Activated CD4-positive, alpha-beta T cell treated with anti-CD3 and anti-CD28 coated beads for 1 hour (primary cell): ENCODE data around the gene PRIMA1.
"Not testable (repeated sequence)": the region's sequence is repeated elsewhere in the genome, so short reads cannot be mapped to it uniquely, and the experiment has no call there.

ENCODE experiments used
- DNase-seq: peaks from one replicate; pipeline ENCODE4 v3.0.0-alpha.2; 2020

PRIMA1 gene, protein sequence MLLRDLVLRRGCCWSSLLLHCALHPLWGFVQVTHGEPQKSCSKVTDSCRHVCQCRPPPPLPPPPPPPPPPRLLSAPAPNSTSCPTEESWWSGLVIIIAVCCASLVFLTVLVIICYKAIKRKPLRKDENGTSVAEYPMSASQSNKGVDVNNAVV

GRCh38 chr14:93788293-93788542 is at the start of gene PRIMA1:
TSS of gene PRIMA1 (minus strand) at chr14:93788485. CDS start at chr14:93787718, 767 bp downstream.
- no peak for DNase-seq

- DNase-seq, result no peak
Observed at GRCh38 chr14:93834699-93835371, 46.5 kb upstream of the PRIMA1 start.

DNA sequence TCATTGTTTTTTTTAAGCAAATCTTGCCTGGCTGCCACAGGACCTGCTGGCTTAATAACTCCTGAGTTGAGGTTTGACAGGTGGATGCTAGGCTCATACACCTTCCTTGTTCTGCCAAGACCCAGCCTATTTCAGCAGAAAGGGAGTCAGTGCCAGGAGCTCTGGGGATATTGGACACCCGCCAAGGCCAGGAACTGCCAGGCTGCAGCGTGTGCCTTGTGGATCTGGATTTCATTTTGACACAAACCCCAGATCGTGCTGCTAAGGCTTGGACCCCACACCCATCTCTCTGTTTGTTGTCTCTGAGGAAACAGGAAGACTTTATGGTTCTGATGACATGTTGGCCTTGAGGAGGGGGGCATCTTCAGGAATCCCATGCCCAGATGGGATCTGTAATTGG is 44.4 kb upstream of the PRIMA1 start:
- DNase-seq, result no peak

GRCh38 chr14:93832081-93832480 is 43.8 kb upstream of the PRIMA1 start:
- no peak for DNase-seq

GRCh38 chr14:93830753-93831461 is 42.6 kb upstream of the PRIMA1 start:
- DNase-seq, result no peak

DNA sequence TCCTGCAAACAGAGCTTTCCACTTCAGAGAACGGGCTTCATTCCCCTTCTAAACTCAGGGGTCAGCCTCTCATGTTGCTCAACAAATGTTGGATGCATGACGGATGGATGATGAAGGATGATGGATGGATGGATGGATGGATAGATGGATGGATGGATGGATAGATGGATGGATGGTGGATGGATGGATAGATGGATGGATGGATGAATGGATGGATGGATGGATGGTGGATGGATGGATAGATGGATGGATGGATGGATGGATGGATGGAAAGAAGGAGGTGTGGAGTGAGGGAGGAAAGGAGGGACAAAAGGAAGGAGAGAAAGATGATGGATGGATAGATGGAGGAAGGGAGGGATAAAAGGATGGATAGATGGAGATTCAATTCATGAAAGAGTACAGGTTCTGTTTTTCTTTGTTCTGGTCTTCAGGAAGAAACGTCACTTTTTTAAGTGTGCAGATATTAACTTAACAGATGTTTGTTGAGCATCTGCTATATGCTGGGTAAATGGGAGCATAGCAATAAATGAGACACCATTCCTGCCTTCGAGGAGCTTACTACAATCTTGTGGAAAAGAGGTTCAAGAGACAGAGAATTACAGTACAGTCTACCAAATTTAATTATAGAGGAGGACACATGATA is 41.7 kb upstream of the PRIMA1 start:
- DNase-seq, result no peak

DNA sequence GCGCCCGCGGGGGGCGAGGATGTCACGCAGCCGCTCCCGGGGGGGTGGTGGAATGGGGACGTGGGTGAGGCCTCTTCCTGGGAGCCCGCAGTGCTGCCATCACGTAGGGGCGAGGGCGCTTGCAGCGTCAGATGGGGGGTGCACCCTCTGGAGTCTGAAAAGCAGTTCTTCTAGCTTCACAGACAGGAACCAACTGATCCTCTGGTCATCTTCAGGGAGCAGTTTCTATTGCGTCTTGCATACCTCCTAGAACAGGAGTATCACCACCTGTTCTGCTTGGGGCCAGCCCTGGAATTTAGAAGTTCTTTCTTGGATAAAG is 36.9 kb upstream of the PRIMA1 start:
- DNase-seq, result no peak

- no peak for DNase-seq
Observed at GRCh38 chr14:93824518-93825234, 36.4 kb upstream of the PRIMA1 start.

GRCh38 chr14:93824076-93824475 is 35.8 kb upstream of the PRIMA1 start:
- DNase-seq, result no peak

DNA sequence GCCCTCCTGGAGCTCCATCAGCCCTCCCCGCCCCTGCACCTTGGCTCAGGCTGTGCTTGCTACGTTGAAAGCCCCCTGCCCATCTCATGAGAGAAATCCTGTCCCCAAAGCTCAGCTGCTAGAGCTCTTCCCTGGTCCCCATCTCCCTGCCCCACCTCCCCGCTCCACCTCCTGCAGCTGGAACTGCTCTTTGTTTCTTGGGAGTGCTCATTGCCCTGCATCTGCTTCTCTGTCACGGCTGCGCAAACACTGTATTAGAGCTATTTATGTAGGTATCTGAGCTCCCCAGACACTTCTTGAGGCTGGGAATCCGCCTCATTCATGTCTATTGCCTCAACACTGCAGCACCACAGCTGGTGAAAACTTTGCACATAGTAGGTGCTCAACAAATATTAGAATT is 32.8 kb upstream of the PRIMA1 start:
- no peak for DNase-seq

DNA sequence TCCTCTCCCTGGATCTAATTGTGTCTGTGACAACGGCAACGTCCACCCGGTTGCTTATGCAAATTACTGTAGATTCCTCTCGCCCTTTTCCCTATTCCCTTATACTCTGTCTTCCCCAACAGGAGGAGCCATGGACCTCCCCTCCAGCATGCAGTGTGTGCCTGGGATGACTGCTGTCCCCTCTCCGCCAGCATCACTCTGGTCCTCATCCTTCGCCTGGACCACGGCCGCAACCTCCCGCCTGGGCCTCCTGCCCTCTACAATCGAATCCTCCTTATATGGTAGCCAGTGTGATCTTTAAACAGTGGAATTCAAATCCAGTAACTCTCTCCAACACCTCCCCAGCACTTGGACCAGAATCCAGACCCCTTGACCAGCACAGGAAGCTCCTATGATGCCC is 30.6 kb upstream of the PRIMA1 start:
- DNase-seq, result no peak

DNA sequence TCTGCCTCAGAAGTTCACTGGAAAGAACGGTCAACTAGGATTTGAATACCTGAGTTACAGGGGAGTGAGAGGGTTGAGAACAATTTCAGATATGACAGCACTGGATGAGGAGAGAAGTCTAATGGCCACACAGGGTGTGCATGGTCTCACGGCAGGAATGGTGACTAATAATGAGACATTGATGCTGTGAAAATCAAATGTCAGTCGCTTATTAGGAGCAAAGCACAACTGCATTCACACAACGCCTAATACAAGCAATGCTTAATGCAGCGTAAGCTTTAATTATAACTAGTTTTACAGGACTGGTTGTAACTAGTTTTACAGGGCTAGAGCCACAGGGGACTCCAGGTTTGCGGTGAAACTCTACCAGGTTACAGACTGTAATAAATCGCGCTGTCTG is 23.4 kb upstream of the PRIMA1 start:
- DNase-seq, result no peak

GRCh38 chr14:93811020-93811419 is 22.7 kb upstream of the PRIMA1 start:
- DNase-seq, result no peak

GRCh38 chr14:93809491-93810420 is 21.5 kb upstream of the PRIMA1 start:
- DNase-seq, result not testable (repeated sequence)

DNA sequence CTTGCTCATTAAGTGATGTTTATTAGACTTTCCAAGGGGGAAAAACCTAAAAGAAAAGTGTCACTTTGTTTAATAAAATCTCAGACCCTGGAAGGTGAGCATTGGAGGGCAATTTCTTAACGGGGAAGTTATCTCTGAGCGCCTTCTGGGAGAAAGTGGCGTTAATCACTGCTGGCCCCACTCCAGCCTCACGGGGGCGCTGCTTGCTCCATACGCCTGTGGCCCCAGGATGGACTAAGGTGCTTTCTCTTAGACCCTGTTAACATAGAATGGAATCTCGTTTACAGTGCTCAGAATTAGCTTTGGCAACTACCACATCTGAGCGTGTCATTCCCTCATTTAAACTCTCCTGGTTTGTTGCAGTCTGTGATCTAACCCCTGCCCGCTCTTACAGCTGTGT is 16.4 kb upstream of the PRIMA1 start:
- DNase-seq, result no peak

DNA sequence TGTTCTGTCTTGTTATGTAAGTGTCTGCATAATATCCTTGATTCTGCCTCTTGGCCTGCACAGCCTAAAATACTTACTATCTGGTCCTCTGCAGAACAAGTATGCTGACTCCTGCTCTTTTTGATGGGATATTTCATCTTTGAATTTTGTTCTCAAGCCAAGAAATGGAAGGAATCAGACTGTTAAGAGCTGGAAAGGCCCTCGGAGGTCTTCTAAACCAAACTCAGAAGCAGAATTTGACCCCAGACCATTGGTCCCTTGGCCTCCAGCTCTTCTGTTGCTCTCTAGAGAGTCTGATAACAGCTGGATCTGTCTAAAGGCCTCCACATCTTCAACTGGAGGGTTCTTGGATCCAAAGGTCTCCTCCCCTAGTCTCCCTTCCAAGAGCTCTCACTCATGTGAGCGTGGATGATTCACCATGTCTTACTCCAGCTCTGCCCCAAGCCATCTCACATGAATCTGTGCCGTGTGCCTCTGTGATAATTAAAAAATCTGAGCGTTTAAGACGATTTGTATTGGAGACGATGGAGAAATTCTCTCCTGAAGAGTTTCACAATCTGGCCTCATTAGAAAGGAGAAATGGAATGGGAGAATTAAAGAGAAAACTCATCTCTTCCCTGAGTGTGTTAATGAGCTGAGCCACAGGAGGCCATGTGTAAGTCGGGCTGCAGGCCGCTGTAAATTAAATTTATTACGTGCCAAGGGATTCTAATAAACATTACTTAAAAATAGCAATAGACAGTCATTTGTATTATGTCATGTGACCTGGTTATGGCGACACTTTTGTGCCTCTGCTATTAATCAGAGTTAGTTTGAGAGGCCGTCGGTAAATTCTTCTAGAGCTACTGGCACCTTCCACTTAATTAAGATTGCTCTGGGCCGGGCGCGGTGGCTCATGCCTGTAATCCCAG is 15.4 kb upstream of the PRIMA1 start:
- no peak for DNase-seq

DNA sequence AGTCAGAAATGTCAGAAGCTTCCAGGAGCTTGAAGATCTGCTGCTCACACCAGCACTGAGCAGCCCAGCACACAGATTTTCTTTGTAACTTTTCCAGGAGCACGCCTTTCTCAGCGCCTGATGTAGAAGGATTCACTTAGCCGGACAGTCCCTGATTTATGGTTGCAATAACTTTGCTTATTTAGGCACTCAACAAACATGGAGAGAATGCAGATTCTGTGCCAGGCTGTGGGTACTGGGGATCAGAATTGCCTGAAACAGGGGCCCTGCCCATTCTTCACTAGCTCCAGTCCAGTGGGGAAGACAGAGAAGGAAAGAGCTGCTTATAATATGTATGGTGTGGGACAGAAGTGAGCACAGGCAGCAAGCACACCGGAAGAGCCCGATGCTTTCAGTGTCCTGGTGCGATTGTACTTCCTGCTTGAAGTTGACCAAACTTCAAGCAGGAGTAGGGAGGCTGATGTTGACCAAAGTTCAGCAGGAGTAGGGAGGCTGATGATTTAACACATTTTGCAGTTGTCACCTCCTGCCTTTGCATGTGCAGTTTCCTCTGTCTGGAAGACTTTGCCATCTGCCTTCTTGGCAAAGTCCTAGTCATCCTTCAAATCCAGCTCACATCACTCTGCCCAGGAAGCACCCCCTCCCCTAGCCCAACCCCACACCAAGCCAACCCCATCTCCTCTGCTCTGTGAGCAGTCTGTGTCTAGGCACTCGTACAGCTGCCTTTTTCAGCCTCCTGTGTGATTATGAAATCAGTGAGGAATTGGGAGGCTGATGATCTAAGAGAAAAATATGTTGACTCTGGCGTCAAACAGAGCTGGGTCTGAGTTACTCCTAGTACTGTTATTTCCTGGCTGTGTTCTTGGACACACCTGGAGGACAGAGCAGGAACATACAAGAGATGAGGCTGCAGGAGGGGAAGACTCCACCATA is 12.0 kb upstream of the PRIMA1 start:
- DNase-seq, result no peak

GRCh38 chr14:93799617-93799988 is 11.3 kb upstream of the PRIMA1 start:
- DNase-seq, result no peak

DNA sequence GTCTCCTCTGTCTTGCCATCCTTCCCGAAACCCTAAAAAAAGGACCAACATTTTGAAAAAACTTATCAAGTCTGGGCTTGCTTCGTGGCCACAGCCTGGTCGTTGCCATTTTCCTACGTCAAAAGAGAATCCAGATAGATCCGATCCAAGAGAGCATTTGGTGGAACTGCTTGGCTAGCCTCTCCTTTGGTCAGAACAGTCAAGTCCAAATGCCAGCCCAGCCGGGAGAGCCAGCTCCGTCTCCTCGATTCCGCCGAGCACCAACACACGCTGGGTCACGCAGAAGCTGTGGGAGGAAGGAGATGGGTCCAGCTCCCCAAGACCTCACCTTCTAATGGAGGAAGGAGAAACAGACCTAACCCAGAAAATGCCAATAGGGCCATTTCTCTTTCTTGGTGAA is 9.3 kb upstream of the PRIMA1 start:
- no peak for DNase-seq

GRCh38 chr14:93797071-93797470 is 8.8 kb upstream of the PRIMA1 start:
- no peak for DNase-seq
